Measurements from ENCODE around the gene PLA2R1. TPM values are rescaled to one million over a fixed set of nuclear protein-coding genes. Genes with fewer than 3 reads are reported as not detected.

PLA2R1 gene
- total RNA-seq, 1 experiment from 2014 or later: 5.7 TPM

DNA sequence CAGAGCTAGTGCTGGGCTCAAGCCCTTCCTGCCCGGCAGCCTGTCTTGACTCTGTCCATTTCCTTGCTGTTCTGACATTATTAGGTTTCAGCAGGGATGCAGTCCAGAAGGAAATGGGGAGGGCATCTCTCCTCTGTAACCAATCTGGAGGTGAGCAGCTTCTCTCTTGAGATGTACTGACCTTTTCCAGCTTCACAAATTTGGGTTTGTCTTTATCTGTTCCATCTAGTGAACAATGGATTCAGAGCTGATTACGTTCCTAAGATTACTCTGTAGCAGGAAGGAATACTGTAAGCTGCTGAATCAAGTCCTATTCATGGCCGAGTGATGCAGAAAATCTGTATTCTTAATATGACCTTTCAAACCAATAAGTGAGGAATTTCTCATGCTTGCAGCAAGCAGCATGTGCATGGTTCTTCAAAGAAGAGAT lies 11.0 kb downstream of the PLA2R1 start:
- TF ChIP-seq, protein P1, sequence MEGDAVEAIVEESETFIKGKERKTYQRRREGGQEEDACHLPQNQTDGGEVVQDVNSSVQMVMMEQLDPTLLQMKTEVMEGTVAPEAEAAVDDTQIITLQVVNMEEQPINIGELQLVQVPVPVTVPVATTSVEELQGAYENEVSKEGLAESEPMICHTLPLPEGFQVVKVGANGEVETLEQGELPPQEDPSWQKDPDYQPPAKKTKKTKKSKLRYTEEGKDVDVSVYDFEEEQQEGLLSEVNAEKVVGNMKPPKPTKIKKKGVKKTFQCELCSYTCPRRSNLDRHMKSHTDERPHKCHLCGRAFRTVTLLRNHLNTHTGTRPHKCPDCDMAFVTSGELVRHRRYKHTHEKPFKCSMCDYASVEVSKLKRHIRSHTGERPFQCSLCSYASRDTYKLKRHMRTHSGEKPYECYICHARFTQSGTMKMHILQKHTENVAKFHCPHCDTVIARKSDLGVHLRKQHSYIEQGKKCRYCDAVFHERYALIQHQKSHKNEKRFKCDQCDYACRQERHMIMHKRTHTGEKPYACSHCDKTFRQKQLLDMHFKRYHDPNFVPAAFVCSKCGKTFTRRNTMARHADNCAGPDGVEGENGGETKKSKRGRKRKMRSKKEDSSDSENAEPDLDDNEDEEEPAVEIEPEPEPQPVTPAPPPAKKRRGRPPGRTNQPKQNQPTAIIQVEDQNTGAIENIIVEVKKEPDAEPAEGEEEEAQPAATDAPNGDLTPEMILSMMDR (IDR thresholded peaks at IDR 0.05): no peak
- TF ChIP-seq POLR2AphosphoS5 (IDR thresholded peaks at IDR 0.05; ENCODE audit: low read depth, low read length): no peak
- no peak for TF ChIP-seq SIN3A (IDR thresholded peaks at IDR 0.05; ENCODE audit: borderline replicate concordance, insufficient read depth, low read depth, low read length)
- no peak for TF ChIP-seq REST (IDR thresholded peaks at IDR 0.05; ENCODE audit: insufficient read depth in 1 of 2, low read depth in 2 of 2, low read length in 1 of 2)
- no peak for TF ChIP-seq TCF7L2 (IDR thresholded peaks at IDR 0.05; ENCODE audit: low read depth, low read length)
- intact Hi-C loops (cut with micrococcal nuclease; ENCODE audit: unreplicated experiment): no loop called here

GRCh38 chr2:160050147-160050546 lies 12.3 kb downstream of the PLA2R1 start:
- Histone ChIP-seq H3K4me3 (ENCODE audit: low read depth in 2 of 2, low read length in 2 of 2) (no peak overlapping the region), H3K36me3 (ENCODE audit: control insufficient read depth, insufficient read depth, low read length) (no peaks in the 10 kb centered on the region), H3K27ac (ENCODE audit: low read length) (no peak overlapping the region), H3K9me3 (ENCODE audit: control insufficient read depth, insufficient read depth, low read depth, low read length) (no peaks in the 10 kb centered on the region), H3K4me1 (ENCODE audit: control insufficient read depth, insufficient read depth, low read length) (no peaks in the 10 kb centered on the region), H3K27me3 (ENCODE audit: control insufficient read depth, insufficient read depth, low read length) (no peaks in the 10 kb centered on the region)
- DNase-seq (ENCODE audit: low read depth, low spot score) (no peak), ATAC-seq (no peak)
- TF ChIP-seq, protein P1 (IDR thresholded peaks at IDR 0.05): no peak
- TF ChIP-seq POLR2AphosphoS5 (IDR thresholded peaks at IDR 0.05; ENCODE audit: low read depth, low read length) (no peak), SIN3A (IDR thresholded peaks at IDR 0.05; ENCODE audit: borderline replicate concordance, insufficient read depth, low read depth, low read length) (no peak), REST (IDR thresholded peaks at IDR 0.05; ENCODE audit: insufficient read depth in 1 of 2, low read depth in 2 of 2, low read length in 1 of 2) (no peak), TCF7L2 (IDR thresholded peaks at IDR 0.05; ENCODE audit: low read depth, low read length) (no peak)
- ChIA-PET POLR2A (no interaction called here), CTCF (no interaction called here)
- in situ Hi-C loops (cut with HindIII; ENCODE audit: low pct_unique_long_range_greater_than_20kb, low sequenced_read_pairs): no loop called here
- no TSS peak for BruUV-seq (replicated peaks)
- intact Hi-C loops (cut with micrococcal nuclease; ENCODE audit: unreplicated experiment): no loop called here

More for the DNA sequence above, 11.0 kb downstream of the PLA2R1 start:
- ATAC-seq: no peak; the same call in 1 of the 2 replicates
- Histone ChIP-seq H3K27me3 (ENCODE audit: control insufficient read depth, insufficient read depth, low read length) (no peaks in the 10 kb centered on the region), H3K9me3 (ENCODE audit: control insufficient read depth, insufficient read depth, low read depth, low read length) (no peaks in the 10 kb centered on the region), H3K27ac (ENCODE audit: low read length) (no peak overlapping the region), H3K4me1 (ENCODE audit: control insufficient read depth, insufficient read depth, low read length) (no peaks in the 10 kb centered on the region), H3K4me3 (ENCODE audit: low read depth in 2 of 2, low read length in 2 of 2) (no peak overlapping the region), H3K36me3 (ENCODE audit: control insufficient read depth, insufficient read depth, low read length) (no peaks in the 10 kb centered on the region)
- POLR2A ChIA-PET: no interaction called here
- CTCF ChIA-PET: no interaction called here
- BruUV-seq (replicated peaks): no TSS peak
- DNase-seq (ENCODE audit: low read depth, low spot score): no peak
- in situ Hi-C loops (cut with HindIII; ENCODE audit: low pct_unique_long_range_greater_than_20kb, low sequenced_read_pairs): no loop called here

All from Panc1 (cell line).